GM12801 (cell line): ENCODE data around the gene GTPBP4.

Source experiments
- TF ChIP-seq, protein P1 (sequence below): IDR thresholded peaks from one replicate; pipeline ENCODE4 v1.5.1; 2011; ENCODE audit warnings: control low read depth; ENCODE audit not compliant: insufficient read length; ENCODE audit errors: extremely low read depth

Gene GTPBP4

GRCh38 chr10:966466-967235 is 21.6 kb upstream of the GTPBP4 start:
- TF ChIP-seq, protein P1, sequence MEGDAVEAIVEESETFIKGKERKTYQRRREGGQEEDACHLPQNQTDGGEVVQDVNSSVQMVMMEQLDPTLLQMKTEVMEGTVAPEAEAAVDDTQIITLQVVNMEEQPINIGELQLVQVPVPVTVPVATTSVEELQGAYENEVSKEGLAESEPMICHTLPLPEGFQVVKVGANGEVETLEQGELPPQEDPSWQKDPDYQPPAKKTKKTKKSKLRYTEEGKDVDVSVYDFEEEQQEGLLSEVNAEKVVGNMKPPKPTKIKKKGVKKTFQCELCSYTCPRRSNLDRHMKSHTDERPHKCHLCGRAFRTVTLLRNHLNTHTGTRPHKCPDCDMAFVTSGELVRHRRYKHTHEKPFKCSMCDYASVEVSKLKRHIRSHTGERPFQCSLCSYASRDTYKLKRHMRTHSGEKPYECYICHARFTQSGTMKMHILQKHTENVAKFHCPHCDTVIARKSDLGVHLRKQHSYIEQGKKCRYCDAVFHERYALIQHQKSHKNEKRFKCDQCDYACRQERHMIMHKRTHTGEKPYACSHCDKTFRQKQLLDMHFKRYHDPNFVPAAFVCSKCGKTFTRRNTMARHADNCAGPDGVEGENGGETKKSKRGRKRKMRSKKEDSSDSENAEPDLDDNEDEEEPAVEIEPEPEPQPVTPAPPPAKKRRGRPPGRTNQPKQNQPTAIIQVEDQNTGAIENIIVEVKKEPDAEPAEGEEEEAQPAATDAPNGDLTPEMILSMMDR, result no peak

DNA sequence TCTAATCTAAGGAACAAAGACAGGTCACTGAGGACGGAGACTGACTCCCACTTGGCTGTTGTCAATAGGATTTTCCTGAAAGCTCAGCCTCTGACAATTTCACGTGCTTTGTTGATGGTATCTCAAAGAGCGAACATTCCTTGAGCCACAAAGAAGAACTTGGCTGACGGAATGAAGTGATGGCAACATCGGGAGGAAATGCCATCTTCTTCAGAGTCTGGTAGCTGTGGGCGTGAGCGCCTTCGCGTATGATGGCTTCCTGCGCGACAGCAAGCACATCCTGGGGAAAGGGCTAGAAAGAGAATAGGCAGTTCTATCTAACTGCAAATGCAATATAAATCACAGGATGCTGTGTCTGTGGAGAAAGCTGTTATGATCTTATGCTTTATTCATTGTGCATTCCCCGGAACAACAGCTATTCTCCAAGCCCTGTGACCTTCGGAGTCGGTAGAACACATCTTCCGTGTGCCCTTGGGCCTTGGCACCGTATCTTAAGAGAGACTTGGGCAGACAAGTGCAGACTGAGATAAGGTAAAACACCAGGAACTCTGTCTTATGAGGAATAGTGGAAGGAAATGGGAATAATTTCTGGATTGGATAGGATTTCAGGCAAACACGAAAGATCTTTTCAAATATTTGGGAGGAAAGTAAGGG is 19.6 kb upstream of the GTPBP4 start:
- TF ChIP-seq, protein P1, result no peak

GRCh38 chr10:969473-970150 is 18.6 kb upstream of the GTPBP4 start:
- TF ChIP-seq, protein P1, result no peak

DNA sequence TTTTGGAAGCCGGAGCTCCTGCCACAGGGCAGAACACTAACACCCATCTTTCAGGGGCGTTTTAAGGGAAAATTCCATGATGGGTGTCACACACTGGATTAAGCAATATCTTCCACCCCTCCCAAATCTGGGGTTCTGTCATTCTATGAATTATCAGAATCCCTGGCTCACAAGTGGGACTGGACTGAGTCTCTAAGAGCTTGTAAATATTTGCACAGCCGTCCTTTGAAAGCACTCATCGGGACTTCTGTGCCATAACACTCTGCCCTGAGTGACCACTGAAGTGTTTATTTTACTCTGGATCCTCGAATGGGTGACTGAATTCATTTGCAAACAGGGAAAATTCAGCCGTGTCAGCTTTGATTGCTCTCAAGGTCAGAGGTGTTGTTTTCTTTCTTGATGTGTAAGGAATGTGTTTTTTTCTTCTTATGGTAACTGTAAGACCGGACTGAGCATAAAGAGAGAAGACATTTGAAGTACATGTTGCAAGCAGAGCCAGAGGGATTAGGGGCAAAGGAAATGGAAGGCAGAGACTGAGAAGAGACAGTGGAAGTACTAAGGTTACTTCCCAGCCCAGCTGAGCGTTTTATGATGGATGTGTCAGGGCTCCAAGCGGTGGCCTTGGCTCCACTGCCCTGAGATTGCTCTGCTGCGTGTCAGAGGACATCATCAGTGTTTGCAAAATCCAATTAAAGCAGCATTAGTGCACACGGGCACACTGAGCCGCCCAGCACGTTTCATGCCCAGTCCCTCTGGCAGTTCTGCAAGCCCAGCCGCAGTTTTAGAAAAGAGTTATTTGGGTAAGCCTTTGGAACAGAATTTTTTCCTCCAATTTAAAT is 17.7 kb upstream of the GTPBP4 start:
- TF ChIP-seq, protein P1, result no peak

DNA sequence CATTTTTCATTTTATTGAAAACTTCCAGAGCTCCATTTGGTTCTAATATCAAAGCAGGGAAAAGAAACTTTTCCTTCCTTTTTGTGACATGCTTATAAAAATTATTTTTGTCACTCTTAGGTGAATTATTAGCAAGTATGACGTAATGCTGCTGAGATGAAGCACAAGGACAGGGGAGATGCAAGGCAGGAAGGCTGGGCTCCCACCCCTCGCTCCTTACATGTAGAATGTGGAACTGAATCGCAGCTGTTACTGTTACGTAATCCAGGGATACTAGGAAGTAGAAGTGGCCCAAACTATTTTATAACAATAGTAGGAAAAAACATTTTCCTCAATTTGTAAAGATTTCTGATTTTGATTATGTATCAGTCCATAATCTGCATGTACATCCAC is 17.1 kb upstream of the GTPBP4 start:
- TF ChIP-seq, protein P1, result no peak

GRCh38 chr10:971613-972012 is 16.6 kb upstream of the GTPBP4 start:
- TF ChIP-seq, protein P1, result no peak

- TF ChIP-seq, protein P1, result no peak
Measured at GRCh38 chr10:972763-973162, 15.5 kb upstream of the GTPBP4 start.
